WTC11 (cell line): Measurements from ENCODE around the gene RASSF1. TPM values are rescaled to one million over a fixed set of nuclear protein-coding genes. Genes with fewer than 3 reads are reported as not detected.
A peak's percentile ranks its signal among the peaks of the same experiment; 100 is the strongest.

Source experiments
- ATAC-seq: fragments of 200-7000 bp; cut with Tn5 transposase; 2 replicates; pipeline ENCODE4 v1.10.0; 2021; ENCODE audit warnings: mild to moderate bottlenecking, moderate library complexity
- CTCF ChIA-PET: fragments of 300-600 bp; sonication (Branson Sonifier 250); formaldehyde crosslinking; loops from one replicate; lab custom pipeline; 2021; ENCODE audit warnings: antibody characterized with exemption; lab: Charles Lee
- POLR2A ChIA-PET: fragments of 350-600 bp; sonication (Branson Sonifier 250); formaldehyde crosslinking; loops from one replicate; lab custom pipeline; 2021; ENCODE audit warnings: antibody characterized with exemption; lab: Charles Lee
- DNase-seq: peaks from one replicate; pipeline ENCODE4 v3.0.0; 2021; ENCODE audit warnings: low spot score
- H3K27ac Mint-ChIP-seq: 2 replicates; pipeline ENCODE4 v1.8.0; 2021; ENCODE audit warnings: mixed read lengths
- H3K27me3 Mint-ChIP-seq: 2 replicates; pipeline ENCODE4 v1.8.0; 2021; ENCODE audit warnings: low read depth, mild to moderate bottlenecking, moderate library complexity, mixed read lengths
- H3K36me3 Mint-ChIP-seq: 2 replicates; pipeline ENCODE4 v1.8.0; 2021; ENCODE audit warnings: mixed read lengths
- H3K4me1 Mint-ChIP-seq: 2 replicates; pipeline ENCODE4 v1.8.0; 2022; ENCODE audit warnings: mixed read lengths
- H3K4me3 Mint-ChIP-seq: 2 replicates; pipeline ENCODE4 v1.8.0; 2021; ENCODE audit warnings: mild to moderate bottlenecking, moderate library complexity, mixed read lengths
- H3K9me3 Mint-ChIP-seq: 2 replicates; pipeline ENCODE4 v1.8.0; 2021; ENCODE audit warnings: mixed read lengths
- ARID4B ChIP-seq: sonication (generic); formaldehyde crosslinking; IDR thresholded peaks from 2 replicates; pipeline ENCODE4 v1.8.0; 2023; ENCODE audit warnings: missing genetic modification reagents, mild to moderate bottlenecking, borderline replicate concordance
- ATF1 ChIP-seq: sonication (generic); formaldehyde crosslinking; IDR thresholded peaks from 2 replicates; pipeline ENCODE4 v1.8.1; 2023; ENCODE audit warnings: mild to moderate bottlenecking, moderate library complexity, missing genetic modification reagents
- CREB1 ChIP-seq: sonication (generic); formaldehyde crosslinking; IDR thresholded peaks from 2 replicates; pipeline ENCODE4 v1.8.0; 2023; ENCODE audit warnings: mild to moderate bottlenecking, missing genetic modification reagents
- E2F5 ChIP-seq: sonication (generic); formaldehyde crosslinking; IDR thresholded peaks from 2 replicates; pipeline ENCODE4 v1.8.1; 2022; ENCODE audit warnings: mild to moderate bottlenecking, moderate library complexity, missing genetic modification reagents
- ESRRA ChIP-seq: sonication (generic); formaldehyde crosslinking; IDR thresholded peaks from 2 replicates; pipeline ENCODE4 v1.8.1; 2022; ENCODE audit warnings: mild to moderate bottlenecking, missing genetic modification reagents, borderline replicate concordance
- ETV6 ChIP-seq: sonication (generic); formaldehyde crosslinking; IDR thresholded peaks from 2 replicates; pipeline ENCODE4 v1.8.1; 2022; ENCODE audit warnings: mild to moderate bottlenecking, missing genetic modification reagents
- GABPB1 ChIP-seq: sonication (generic); formaldehyde crosslinking; IDR thresholded peaks from 2 replicates; pipeline ENCODE4 v1.8.1; 2023; ENCODE audit warnings: mild to moderate bottlenecking, missing genetic modification reagents
- GRHL2 ChIP-seq: fragments of 250-450 bp; sonication (Bioruptor Pico); IDR thresholded peaks from 2 replicates; pipeline ENCODE4 v1.8.0; 2022; ENCODE audit warnings: mild to moderate bottlenecking, moderate library complexity; ENCODE audit not compliant: insufficient replicate concordance, severe bottlenecking
- RORB ChIP-seq: fragments of 250-450 bp; sonication (Bioruptor Pico); IDR thresholded peaks from 2 replicates; pipeline ENCODE4 v1.9.0; 2021; ENCODE audit warnings: mild to moderate bottlenecking
- SP1 ChIP-seq: sonication (generic); formaldehyde crosslinking; conservative IDR thresholded peaks from 2 replicates; pipeline ENCODE4 v1.8.1; 2022; ENCODE audit warnings: missing genetic modification reagents
- TEAD1 ChIP-seq: sonication (generic); formaldehyde crosslinking; IDR thresholded peaks from 2 replicates; pipeline ENCODE4 v1.8.0; 2022; ENCODE audit warnings: mild to moderate bottlenecking, missing genetic modification reagents
- ZBTB43 ChIP-seq: sonication (generic); formaldehyde crosslinking; IDR thresholded peaks from 2 replicates; pipeline ENCODE4 v1.8.1; 2023; ENCODE audit warnings: mild to moderate bottlenecking, missing genetic modification reagents
- ZNF121 ChIP-seq: sonication (generic); formaldehyde crosslinking; IDR thresholded peaks from 2 replicates; pipeline ENCODE4 v1.8.0; 2023; ENCODE audit warnings: missing genetic modification reagents
- ZNF138 ChIP-seq: sonication (generic); formaldehyde crosslinking; conservative IDR thresholded peaks from 2 replicates; pipeline ENCODE4 v1.8.1; 2022; ENCODE audit warnings: mild to moderate bottlenecking, moderate library complexity, missing genetic modification reagents
- ZNF416 ChIP-seq: fragments of 250-450 bp; sonication (Bioruptor Pico); IDR thresholded peaks from 2 replicates; pipeline ENCODE4 v1.9.0; 2021; ENCODE audit warnings: mild to moderate bottlenecking, inconsistent platforms
- ZNF425 ChIP-seq: fragments of 250-450 bp; sonication (Bioruptor Pico); conservative IDR thresholded peaks from 2 replicates; pipeline ENCODE4 v1.9.0; 2021; ENCODE audit warnings: mild to moderate bottlenecking
- ZNF532 ChIP-seq: fragments of 250-450 bp; sonication (Bioruptor Pico); IDR thresholded peaks from 2 replicates; pipeline ENCODE4 v1.9.0; 2021; ENCODE audit warnings: mild to moderate bottlenecking, borderline replicate concordance
- ZSCAN18 ChIP-seq: fragments of 250-450 bp; sonication (Bioruptor Pico); IDR thresholded peaks from 2 replicates; pipeline ENCODE4 v2.1.2; 2022; ENCODE audit warnings: mild to moderate bottlenecking, moderate library complexity
- total RNA-seq: library from RNA; stranded (reverse); gene quantifications from 3 replicates; pipeline ENCODE4 v1.2.3, GENCODE V29; 2021

The RASSF1 gene
- total RNA-seq, 1 experiment from 2014 or later: 14.5 TPM

- TF ChIP-seq ARID4B (CRISPR knock-in tag): peak; percentile 30; the same call in 1 of the 2 replicates
- peak; percentile 64; the same call in 1 of the 2 replicates for TF ChIP-seq SP1 (CRISPR knock-in tag)
- TF ChIP-seq ESRRA (CRISPR knock-in tag): peak; percentile 72; the same call in 1 of the 2 replicates
- TF ChIP-seq ZSCAN18 (CRISPR knock-in tag): no peak
- TF ChIP-seq ZNF425 (CRISPR knock-in tag): no peak
- TF ChIP-seq TEAD1 (CRISPR knock-in tag): 0 out of 2 replicates have a peak, but pooled peaks have one; percentile 34
- TF ChIP-seq GRHL2 (CRISPR knock-in tag): no peak
- TF ChIP-seq GABPB1 (CRISPR knock-in tag): 0 out of 2 replicates have a peak, but pooled peaks have one; percentile 35
- peak; percentile 65; the same call in 1 of the 2 replicates for TF ChIP-seq ETV6 (CRISPR knock-in tag)
- TF ChIP-seq ZNF138 (CRISPR knock-in tag): no peak
- peak; percentile 73; the same call in 1 of the 2 replicates for TF ChIP-seq ZNF416 (CRISPR knock-in tag)
These were observed 41.6 kb downstream of the RASSF1 start, which contains the start of the genes HYAL3 and NAA80 (continued) for GRCh38 chr3:50298836-50299637.

GRCh38 chr3:50297896-50298725 lies 42.5 kb downstream of the RASSF1 start:
- CTCF ChIA-PET: interaction anchor here (0.8 to 5.9 kb wide), 5 partner anchors 24 to 104 kb away, joined by 3 to 95 read pairs (median 7); partner anchors contain the start of gene HYAL2
- peak overlapping the region; percentile 97 for H3K4me3 Mint-ChIP-seq
- no peak for ATAC-seq

More at GRCh38 chr3:50297896-50298725, 42.5 kb downstream of the RASSF1 start:
- POLR2A ChIA-PET: interaction anchor here (0.6 kb wide), 1 partner anchor 264 kb away, joined by 3 read pairs; no protein-coding TSS in a partner anchor
- Mint-ChIP-seq H3K4me1 (peaks cover 19% of the 10 kb centered on the region), H3K9me3 (no peaks in the 10 kb centered on the region), H3K27me3 (no peaks in the 10 kb centered on the region; the same call in 1 of the 2 replicates), H3K27ac (no peak overlapping the region), H3K36me3 (no peaks in the 10 kb centered on the region)
- no peak for DNase-seq
- no peak for TF ChIP-seq RORB
- no peak for TF ChIP-seq ZNF532 (CRISPR knock-in tag)
- TF ChIP-seq CREB1 (CRISPR knock-in tag): no peak
- no peak for TF ChIP-seq ZNF121 (CRISPR knock-in tag)
- TF ChIP-seq ATF1: no peak
- no peak for TF ChIP-seq E2F5 (CRISPR knock-in tag)
- no peak for TF ChIP-seq ZBTB43
